Posterior cingulate gyrus (tissue), 11 donors: Measurements from ENCODE around the gene CSTPP1.

Experiments
- DNase-seq, 10 donors: peaks; one replicate each; pipeline versions ENCODE4 v3.0.0 to v3.0.0-alpha.2; 2020 to 2021; ENCODE audit warnings: mixed read lengths in 3 of 10
- intact Hi-C: fragments of 100-400 bp; cut with DNase I; formaldehyde crosslinking; loops from one replicate; pipeline ENCODE4 v1.15.1; 2023

The CSTPP1 gene

GRCh38 chr11:47166368-47166767, 229.8 kb downstream of the CSTPP1 start:
- intact Hi-C loops = no loop called here
- peak in 3 of 10 donors; percentile 32 to 55 (median 53) for DNase-seq

- DNase-seq = peak in 3 of 10 donors; percentile 8 to 71 (median 40)
- intact Hi-C loops = no loop called here
Observed at GRCh38 chr11:47171061-47171838, 234.7 kb downstream of the CSTPP1 start.

GRCh38 chr11:47171856-47172255, 235.3 kb downstream of the CSTPP1 start:
- intact Hi-C loops = no loop called here
- DNase-seq = peak in 2 of 10 donors; percentile 20 to 80

DNA sequence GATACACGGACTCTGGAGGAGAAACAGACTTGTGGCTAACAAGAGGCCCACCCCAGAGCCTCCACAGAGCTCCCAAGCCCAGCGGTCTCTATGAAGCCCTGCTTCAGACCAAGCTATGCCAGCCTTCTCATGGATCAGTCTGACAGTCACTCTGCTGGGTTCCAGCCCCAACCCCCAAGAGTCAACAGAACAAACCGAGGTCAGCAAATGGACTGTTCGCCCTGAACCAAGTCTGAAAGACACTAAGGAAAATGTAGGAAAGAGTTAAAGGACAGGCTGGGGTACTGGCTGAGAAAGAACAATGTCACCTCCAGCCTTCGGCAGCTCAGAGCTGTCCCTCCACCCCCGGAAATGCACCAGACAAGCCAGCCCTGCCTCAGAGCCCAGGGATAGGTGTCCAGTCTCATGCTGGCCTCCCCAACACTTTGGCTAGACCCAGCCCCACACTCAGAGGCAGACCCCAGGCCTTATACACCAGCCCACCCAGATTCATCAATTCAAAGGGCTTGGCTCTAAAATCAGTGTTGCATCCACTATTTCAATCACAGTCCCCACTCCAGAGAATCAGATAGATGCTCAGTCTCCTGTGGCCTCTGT, 236.3 kb downstream of the CSTPP1 start:
- intact Hi-C loops = no loop called here
- peak in 1 of 10 donors; percentile 55 for DNase-seq

GRCh38 chr11:47175746-47176327, 239.3 kb downstream of the CSTPP1 start:
- no peak for DNase-seq
- intact Hi-C loops = loop anchor here (2.0 kb wide), 2 partner anchors 39 to 73 kb away; partner anchors contain the start of genes ACP2 and DDB2

- intact Hi-C loops = loop anchor here (1.0 to 2.0 kb wide), 4 partner anchors 38 to 179 kb away; partner anchors contain the start of genes ACP2 and DDB2
- peak; percentile 94 to 100 (median 98) for DNase-seq
Observed at GRCh38 chr11:47176328-47177228, 240.0 kb downstream of the CSTPP1 start, which contains the start of gene ARFGAP2. Gene ARFGAP2, minus strand, starts transcription at chr11:47176879. Its CDS starts 26 bp downstream, at chr11:47176853.

DNA sequence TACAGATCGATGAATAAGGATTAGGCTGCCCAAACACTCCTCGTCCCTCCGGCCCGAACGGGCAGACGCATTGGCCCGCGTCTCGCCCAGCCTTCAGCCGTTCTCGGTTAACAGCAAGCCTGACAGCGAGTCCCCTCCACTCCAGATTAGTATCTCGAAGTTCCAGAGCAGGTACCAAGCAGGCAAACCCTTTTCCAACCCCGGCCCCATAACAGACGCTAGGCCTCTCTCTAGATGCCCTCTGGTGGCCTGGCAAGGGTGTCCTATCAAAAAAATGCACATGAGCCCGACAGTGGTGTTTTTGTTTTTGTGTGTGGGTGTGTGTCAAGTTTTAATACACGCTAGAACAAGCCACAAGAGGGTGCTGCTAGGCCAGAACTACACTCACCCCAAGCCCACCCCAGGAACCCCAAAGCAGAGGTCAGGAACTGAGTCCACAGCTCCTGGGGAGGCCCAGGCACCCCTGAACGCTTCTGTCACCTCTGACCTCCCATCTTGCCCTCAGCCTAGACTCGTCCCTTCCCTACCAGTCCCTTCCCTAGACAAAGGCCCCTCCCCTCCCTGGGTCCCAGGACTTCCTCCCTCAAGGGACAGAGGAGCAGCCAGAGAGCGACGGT, 240.8 kb downstream of the CSTPP1 start:
- intact Hi-C loops = loop anchor here (1.0 to 2.0 kb wide), 4 partner anchors 37 to 178 kb away; partner anchors contain the start of genes ACP2 and DDB2
- DNase-seq = peak in 8 of 10 donors; percentile 49 to 93 (median 72)

DNA sequence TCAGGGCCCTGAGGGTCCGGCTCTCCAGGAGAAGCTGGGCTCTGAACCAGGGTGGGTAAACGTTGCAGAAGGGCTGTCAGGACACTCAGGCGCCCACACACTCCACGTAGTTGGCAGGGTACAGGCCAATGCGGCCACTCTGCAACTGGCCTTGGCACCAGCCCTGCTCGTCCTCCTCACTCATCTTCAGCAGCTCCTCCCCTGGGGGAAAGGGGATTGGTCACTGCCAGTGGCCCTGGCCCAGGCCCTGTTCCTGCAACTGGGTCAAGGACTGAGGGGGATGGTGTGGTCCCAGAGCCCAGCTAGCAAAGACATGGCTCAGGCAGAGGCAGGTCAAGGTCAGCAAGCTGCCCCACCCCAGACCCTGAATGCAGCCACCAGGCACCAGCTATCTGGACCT, 241.3 kb downstream of the CSTPP1 start:
- peak in 1 of 10 donors; percentile 88 for DNase-seq
- intact Hi-C loops = loop anchor here (1.0 to 2.0 kb wide), 4 partner anchors 37 to 177 kb away; partner anchors contain the start of genes ACP2 and DDB2

- peak in 1 of 10 donors; percentile 70 for DNase-seq
- intact Hi-C loops = no loop called here
Observed at GRCh38 chr11:47178316-47178715, 241.8 kb downstream of the CSTPP1 start.

- intact Hi-C loops = no loop called here
- peak in 1 of 10 donors; percentile 73 for DNase-seq
Observed at GRCh38 chr11:47178737-47179654, 242.4 kb downstream of the CSTPP1 start.

DNA sequence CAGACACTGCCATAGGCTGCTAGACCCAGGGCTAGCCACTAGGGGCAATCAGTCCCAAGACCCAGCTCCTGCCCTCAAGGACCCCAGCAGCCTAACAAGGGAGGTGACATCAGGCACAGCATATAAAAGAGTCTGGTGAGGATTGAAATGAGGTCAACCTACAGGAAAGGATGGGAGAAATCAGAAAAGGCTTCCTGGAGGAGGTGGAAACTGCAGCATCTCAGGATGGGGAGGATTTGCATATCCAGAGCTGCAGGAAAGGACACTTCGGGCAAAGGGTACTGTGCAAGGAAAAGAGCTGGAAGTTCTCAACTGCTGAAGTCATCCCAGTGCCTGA, 243.1 kb downstream of the CSTPP1 start:
- intact Hi-C loops = no loop called here

DNA sequence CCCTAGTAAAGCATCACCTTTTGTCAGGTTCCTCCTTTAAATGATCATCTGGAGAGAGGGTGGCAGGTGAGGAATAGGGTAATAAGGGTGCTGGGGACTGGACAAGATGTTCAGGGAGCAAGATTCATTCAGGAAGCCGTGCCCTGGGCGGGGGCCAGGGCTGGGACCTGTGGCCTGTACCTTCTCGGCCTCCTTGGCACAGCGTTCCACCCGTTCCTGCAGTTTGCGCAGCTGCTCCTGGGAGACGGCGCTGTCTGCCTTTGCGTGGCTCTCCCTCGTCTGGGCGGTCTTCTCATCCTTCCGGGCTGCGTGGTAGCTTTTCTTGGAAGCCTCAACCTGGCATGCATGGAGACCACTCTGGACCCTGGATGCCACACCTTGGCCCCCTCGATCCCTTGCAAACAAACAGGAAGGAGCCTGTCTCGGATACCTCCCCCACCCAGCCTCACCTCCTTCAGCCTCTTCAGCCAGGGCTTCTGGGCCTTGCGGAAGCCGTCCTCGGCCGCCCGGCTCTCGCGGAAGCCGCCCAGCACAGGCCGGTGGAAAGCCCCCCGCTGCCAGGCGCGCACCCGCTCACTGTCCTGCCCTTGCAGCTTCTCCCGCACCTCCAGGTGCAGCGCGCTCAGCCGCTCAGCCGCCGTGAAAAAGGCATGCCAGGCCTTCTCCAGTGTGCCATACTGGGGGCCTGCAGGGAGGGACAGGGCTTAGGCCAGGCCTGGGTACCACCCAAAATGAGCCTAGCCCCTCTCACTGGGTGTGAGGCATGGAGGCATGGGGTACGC, 243.6 kb downstream of the CSTPP1 start:
- DNase-seq = peak in 1 of 10 donors; percentile 66
- intact Hi-C loops = no loop called here

More for the DNA sequence above, 243.1 kb downstream of the CSTPP1 start:
- peak in 4 of 10 donors; percentile 31 to 90 (median 56) for DNase-seq

DNA sequence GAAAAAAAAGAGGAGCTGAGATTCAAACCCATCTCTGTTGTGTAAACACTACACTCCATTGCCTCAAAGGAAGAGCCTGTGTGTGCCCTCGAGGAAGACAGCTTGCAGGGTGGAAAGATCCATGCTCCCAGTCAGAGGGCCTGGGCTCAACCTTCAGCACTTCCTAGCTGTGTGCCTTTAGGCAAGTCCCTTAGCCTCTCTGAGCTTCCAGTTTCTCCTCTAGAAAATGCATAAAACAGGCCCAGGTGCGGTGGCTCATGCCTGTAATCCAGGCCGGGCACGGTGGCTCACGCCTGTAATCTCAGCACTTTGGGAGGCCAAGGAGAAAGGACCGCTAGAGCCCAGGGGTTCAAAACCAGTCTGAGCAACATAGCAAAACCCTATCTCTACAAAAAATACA, 244.7 kb downstream of the CSTPP1 start:
- no peak for DNase-seq
- intact Hi-C loops = no loop called here

DNA sequence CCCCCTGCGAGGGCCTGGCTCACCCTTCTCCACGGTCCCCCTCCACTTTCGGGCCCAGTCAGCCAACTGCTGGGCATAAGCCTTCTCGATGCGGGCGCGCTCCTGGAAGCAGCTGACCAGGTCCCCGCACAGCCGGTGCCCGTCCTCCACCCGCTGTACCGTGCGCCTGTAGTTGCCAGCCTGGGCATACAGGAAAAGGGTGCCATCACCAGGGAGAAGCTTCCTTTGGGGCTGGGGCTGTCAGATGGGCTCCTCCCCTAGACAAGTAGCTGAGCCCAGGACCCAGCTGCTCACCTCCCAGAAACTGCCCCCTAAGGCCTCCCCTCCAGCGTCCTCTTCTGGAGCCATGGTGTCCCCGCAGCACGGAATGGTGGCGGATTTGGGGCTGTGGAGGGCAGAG, 245.8 kb downstream of the CSTPP1 start:
- peak in 1 of 10 donors; percentile 48 for DNase-seq
- intact Hi-C loops = no loop called here

DNA sequence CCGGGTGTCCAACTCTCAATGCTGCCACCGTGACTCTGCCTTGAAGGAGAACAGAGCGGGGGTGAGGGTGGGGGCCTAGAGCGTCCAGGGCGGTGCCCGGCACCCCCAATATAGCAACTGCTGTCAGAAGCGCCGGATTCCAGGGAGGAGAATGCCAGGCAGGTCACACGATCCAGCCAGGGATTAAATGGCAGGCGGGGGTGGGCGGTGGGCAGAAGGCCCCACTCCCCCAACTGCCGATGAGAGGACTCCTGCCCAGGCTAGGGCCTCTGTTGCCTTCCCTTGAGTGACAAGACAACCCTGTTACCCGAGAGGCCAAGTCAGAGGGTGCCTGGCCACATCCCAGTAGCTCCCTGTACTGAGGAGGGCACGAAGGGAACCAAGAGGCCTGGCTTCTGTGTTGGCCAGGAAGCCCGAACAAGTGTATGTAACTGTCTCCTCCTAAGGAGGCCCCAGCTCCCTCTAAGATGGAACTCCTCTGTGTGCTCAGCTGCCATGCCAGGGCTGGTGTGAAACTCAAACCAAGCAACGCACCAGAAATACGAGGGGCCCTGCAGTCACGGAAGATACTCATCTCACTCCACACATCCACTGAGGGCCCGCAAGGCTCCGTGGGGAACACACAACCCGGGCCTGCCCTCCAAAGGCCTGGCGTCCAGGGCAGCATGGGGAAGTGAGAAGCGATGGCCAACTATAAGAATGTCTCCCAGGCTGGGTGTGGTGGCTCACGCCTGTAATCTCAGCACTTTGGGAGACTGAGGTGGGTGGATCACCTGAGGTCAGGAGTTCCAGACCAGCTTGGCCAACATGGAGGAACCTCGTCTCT, 246.7 kb downstream of the CSTPP1 start:
- DNase-seq = peak in 1 of 10 donors; percentile 51
- intact Hi-C loops = no loop called here

DNA sequence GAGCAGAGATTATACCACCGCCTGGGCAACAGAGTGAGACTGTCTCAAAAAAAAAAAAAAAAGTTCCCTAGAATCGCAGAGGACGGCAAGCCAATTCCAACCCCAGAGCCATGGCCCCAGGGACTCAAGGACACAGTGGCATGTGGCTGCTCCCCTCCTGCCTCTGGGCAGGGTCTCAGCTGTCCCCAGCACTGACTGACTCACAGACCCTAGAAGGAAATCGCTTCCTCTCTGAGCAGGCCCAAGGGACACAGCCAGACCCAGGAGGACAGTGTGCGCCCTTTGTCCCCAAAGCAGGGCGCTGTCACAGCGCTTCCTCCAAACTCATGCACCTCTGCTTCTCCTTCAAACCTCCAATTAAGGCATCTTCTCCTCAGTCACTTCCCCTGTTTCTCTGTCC, 247.4 kb downstream of the CSTPP1 start:
- intact Hi-C loops = loop anchor here (2.0 kb wide), 1 partner anchor 171 kb away; no protein-coding TSS in a partner anchor

More for the DNA sequence above, 247.4 kb downstream of the CSTPP1 start:
- peak in 2 of 10 donors; percentile 57 to 70 for DNase-seq
